Thymus (tissue), 11 donors: ENCODE data around the gene TPCN1. TPM values are rescaled to one million over a fixed set of nuclear protein-coding genes. Genes with fewer than 3 reads are reported as not detected.

Experiments
- DNase-seq, 9 donors: peaks; one replicate each; pipeline ENCODE4 v3.0.0-alpha.2; 2013; ENCODE audit warnings: low spot score in 9 of 9, low read depth in 6 of 9, missing footprints in 1 of 9
- H3K27ac ChIP-seq, 2 donors: one replicate each; pipeline ENCODE4 v1.5.1; 2013; ENCODE audit warnings: control low read depth in 1 of 2, low read depth in 1 of 2, low read length in 1 of 2, mild to moderate bottlenecking in 1 of 2, moderate library complexity in 1 of 2
- H3K27me3 ChIP-seq, 2 donors: one replicate each; pipeline ENCODE4 v1.5.1; 2013; ENCODE audit warnings: low read length in 1 of 2; ENCODE audit not compliant: control insufficient read depth in 2 of 2, insufficient read depth in 1 of 2
- H3K36me3 ChIP-seq, 2 donors: one replicate each; pipeline ENCODE4 v1.5.1; 2013; ENCODE audit warnings: low read length in 1 of 2, mild to moderate bottlenecking in 1 of 2, moderate library complexity in 1 of 2; ENCODE audit not compliant: control insufficient read depth in 2 of 2, insufficient read depth in 2 of 2
- H3K4me1 ChIP-seq, 2 donors: one replicate each; pipeline ENCODE4 v1.5.1; 2013; ENCODE audit warnings: low read length in 2 of 2; ENCODE audit not compliant: control insufficient read depth in 2 of 2, insufficient read depth in 2 of 2
- H3K4me3 ChIP-seq, 2 donors: one replicate each; pipeline ENCODE4 v1.5.1; 2013; ENCODE audit warnings: low read length in 2 of 2, control low read depth in 1 of 2, mild to moderate bottlenecking in 1 of 2
- H3K9me3 ChIP-seq, 2 donors: one replicate each; pipeline ENCODE4 v1.5.1; 2013; ENCODE audit warnings: low read length in 1 of 2, mild to moderate bottlenecking in 1 of 2; ENCODE audit not compliant: control insufficient read depth in 2 of 2, insufficient read depth in 1 of 2
- WGBS: extraction: QIAGEN DNeasy Blood & Tissue Kit; methylation state at CpG from one replicate; pipeline ENCODE4 v1.1.7; 2013; 5-methylcytosine and 5-hydroxymethylcytosine counted together
- polyA plus RNA-seq: library from polyadenylated mRNA; stranded (reverse); fragments of 200-250 nt; gene quantifications from one replicate; pipeline ENCODE4 v1.2.3, GENCODE V29; 2013
- total RNA-seq: library from RNA; stranded (reverse); fragments of 120-200 nt; gene quantifications from one replicate; pipeline ENCODE4 v1.2.4, GENCODE V29; 2013
- donor health status: healthy.

Gene TPCN1
- total and polyA plus RNA-seq, 2 donors = 4.2 to 16.7 TPM

DNA sequence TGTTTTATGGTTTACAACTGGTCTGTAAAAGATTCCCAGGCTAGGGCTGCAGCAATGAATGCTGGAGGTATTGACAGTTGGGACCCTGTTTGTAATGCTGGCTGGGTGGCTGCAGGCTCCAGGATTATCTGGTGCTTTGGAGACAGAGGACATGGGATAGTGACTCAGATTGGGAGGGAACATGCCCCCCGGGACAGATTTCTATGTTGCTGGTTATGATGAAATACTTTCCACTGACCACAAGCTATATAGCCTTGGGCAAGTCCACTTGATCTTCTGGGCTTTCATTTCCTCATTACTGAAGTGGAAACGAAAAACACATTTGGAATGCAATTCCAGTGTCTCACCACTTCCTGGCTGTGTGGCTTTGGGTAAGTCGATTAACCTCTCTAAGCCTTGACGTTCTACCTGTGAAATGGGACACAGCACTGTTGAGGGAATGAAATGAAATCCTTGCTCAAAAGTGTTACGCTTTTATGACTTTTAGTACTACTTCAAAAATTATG, 6.3 kb upstream of the TPCN1 start:
- WGBS = 65% methylated on average over 5 of the region's 5 CpGs

DNA sequence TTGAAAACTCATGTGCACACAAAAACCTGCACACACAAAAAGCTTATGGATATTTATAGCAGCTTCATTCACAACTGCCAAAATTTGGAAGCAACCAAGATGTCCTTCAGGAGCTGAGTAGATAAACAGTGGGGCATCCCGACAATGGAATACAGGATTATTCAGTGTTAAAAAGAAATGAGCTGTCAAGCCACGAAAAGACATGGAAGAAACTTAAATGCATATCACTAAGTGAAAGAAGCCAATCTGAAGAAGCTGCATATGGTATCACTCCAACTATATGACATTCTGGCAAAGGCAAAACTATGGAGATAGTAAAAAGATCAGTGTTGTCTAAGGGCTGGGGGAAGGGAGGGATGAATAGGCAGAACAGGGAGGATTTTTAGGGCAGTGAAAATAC, 5.2 kb upstream of the TPCN1 start:
- Histone ChIP-seq H3K27ac (no peak overlapping the region), H3K4me1 (peaks cover 9 to 13% of the 10 kb centered on the region in 2 donors), H3K9me3 (no peaks in the 10 kb centered on the region), H3K4me3 (no peak overlapping the region), H3K27me3 (no peaks in the 10 kb centered on the region), H3K36me3 (no peaks in the 10 kb centered on the region)
- DNase-seq = no peak
- WGBS = 99% methylated on average over 2 of the region's 2 CpGs

More for the DNA sequence above, 6.3 kb upstream of the TPCN1 start:
- Histone ChIP-seq H3K9me3 (no peaks in the 10 kb centered on the region), H3K4me3 (no peak overlapping the region), H3K36me3 (no peaks in the 10 kb centered on the region), H3K4me1 (peaks cover 9 to 10% of the 10 kb centered on the region in 2 donors), H3K27me3 (no peaks in the 10 kb centered on the region), H3K27ac (no peak overlapping the region)
- peak in 1 of 9 donors; percentile 27 for DNase-seq

DNA sequence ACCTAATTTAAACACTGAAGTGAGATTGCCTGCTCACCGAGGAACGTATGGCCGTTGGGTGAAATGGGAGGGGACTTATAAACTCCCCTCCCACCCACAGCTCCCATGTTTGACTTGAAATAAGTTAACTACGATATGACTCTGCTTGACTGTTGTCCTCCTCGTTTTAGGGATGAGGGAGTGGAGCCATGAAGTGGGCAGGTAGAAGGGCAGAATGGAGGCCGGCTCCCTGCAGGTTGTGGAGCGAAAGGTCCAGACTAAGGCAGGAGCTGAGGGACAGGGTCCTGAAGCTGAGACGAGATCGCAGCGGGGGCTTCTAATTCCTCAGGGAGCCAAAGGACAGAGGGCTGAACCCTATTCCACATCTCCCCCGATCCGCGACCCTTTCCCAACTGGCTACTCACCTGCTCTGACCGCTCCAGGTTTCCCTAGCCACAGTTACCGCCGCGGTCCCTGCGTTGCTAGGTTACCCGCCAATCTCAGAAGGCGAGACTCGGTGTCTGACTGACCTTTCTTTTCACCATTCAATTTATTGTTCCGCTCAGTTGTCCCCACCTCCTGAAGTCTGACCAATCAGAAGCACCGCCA, 577 bp upstream of the TPCN1 start:
- H3K9me3 ChIP-seq = no peaks in the 10 kb centered on the region
- H3K27me3 ChIP-seq = no peaks in the 10 kb centered on the region
- WGBS = under 1% methylated on average over 23 of the region's 23 CpGs
- H3K4me3 ChIP-seq = peak overlapping the region; percentile 52 to 67
- DNase-seq = no peak
- peaks cover 27 to 39% of the 10 kb centered on the region in 2 donors for H3K4me1 ChIP-seq
- peak overlapping the region in 1 of 2 donors; percentile 26 for H3K27ac ChIP-seq
- H3K36me3 ChIP-seq = no peaks in the 10 kb centered on the region

DNA sequence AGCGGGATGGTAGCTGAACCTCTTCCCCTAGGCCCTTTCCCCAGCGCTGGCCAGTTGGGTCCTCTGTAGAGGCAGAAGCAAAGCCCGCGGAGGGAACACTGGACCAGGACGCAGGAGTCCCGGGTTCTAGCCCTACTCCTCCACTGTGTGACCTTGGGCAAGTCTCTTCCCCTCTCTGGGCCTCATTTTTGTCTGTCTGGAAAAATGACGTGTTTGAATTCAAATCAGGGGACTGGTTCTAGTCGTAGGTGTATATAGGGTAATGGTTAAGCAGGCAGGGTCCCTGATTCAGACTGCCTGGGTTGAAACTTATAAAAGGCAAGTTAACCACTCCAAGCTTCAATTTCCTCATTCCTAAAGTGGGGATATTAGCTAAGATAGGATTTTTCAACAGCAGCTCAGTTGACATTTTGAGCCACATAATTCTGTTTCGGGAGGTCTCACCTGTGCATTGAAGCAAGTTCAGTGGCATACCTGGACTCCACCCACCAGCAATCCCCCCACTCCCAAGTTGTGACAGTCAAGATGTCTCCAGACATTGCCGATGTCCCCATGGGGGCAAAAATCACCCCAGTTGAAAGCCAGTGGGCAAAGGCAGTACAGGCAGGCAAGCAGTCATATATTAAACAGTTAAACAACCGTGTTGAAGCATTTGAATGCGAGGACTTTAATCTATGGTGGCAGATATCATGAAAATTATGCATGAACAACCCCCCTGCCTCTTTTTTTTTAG, 899 bp downstream of the TPCN1 start:
- 54% methylated on average over 12 of the region's 12 CpGs for WGBS
- no peaks in the 10 kb centered on the region for H3K9me3 ChIP-seq
- peaks cover 27 to 39% of the 10 kb centered on the region in 2 donors for H3K4me1 ChIP-seq
- H3K4me3 ChIP-seq = peak overlapping the region; percentile 54 to 71
- H3K27me3 ChIP-seq = no peaks in the 10 kb centered on the region
- peak overlapping the region; percentile 72 for H3K27ac ChIP-seq
- H3K36me3 ChIP-seq = peaks cover 3% of the 10 kb centered on the region in 2 donors
- no peak for DNase-seq

GRCh38 chr12:113222730-113223531, 1.7 kb downstream of the TPCN1 start:
- peak overlapping the region; percentile 8 to 33 for H3K4me3 ChIP-seq
- peak in 7 of 9 donors; percentile 37 to 74 (median 50) for DNase-seq
- peaks cover 3% of the 10 kb centered on the region in 2 donors for H3K36me3 ChIP-seq
- peak overlapping the region; percentile 72 to 94 for H3K27ac ChIP-seq
- peaks cover 22 to 32% of the 10 kb centered on the region in 2 donors for H3K4me1 ChIP-seq
- H3K27me3 ChIP-seq = no peaks in the 10 kb centered on the region
- WGBS = 27% methylated on average over 11 of the region's 11 CpGs
- no peaks in the 10 kb centered on the region for H3K9me3 ChIP-seq

DNA sequence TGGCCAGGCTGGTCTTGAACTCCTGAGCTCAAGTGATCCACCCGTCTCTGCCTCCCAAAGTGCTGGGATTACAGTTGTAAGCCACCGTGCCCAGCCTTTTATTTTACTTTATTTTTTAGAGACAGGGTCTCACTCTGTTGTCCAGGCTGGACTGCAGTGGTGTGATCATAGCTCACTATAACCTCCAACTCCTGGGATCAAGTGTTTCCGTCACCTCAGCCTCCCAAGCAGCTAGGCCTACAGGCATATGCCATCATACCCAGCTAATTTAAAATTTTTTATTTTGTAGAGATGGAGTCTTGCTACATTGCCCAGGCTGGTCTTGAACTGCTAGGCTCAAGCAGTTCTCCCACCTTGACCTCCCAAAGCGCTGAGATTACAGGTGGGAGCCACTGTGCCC, 3.7 kb downstream of the TPCN1 start:
- no peaks in the 10 kb centered on the region for H3K27me3 ChIP-seq
- no peak for DNase-seq
- no peaks in the 10 kb centered on the region for H3K9me3 ChIP-seq
- H3K4me1 ChIP-seq = peaks cover 22 to 39% of the 10 kb centered on the region in 2 donors
- H3K4me3 ChIP-seq = no peak overlapping the region
- H3K27ac ChIP-seq = no peak overlapping the region
- peaks cover 3% of the 10 kb centered on the region in 2 donors for H3K36me3 ChIP-seq
- WGBS = 98% methylated on average over 4 of the region's 4 CpGs

DNA sequence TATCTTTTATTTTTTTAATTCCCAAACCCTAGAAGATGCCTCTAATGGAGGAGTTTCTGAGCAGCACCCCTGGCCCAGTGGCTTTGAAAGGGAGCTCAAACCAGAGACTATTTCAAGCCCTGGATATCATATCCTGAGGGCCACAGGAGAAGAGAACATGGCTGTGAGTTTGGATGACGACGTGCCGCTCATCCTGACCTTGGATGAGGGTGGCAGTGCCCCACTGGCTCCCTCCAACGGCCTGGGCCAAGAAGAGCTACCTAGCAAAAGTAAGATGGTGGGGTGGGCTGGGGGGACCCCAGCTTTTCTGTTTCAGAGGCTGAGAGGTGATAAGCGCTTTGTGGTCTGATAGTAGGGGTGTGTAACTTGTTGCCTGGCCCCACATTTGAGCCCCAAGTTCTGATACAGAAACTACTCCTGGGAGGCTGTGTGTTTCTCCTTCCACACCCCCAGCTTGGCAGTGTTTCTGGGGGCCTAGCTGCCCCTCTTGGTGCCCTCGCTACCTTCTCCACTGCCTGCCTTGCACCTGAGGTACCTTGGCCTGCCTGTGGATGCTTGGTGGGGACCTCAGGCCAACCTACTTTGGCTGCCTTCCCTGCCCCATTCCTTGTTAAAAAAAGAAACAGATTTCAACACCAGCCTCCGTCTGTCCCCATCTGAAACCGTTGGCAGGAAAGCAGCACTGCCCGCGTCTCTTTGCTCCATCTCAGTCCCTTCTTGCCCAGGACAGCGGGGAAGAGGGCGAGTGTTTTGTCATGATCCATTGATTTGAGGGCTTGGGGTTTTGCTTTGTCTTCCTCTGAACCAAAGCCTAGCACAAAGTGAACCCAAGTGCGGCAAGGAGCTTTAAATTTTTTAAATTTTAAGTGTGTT, 5.7 kb downstream of the TPCN1 start:
- Histone ChIP-seq H3K27ac (peak overlapping the region in 1 of 2 donors; percentile 20), H3K9me3 (peaks cover 0 to 6% of the 10 kb centered on the region in 2 donors), H3K4me1 (peaks cover 14 to 40% of the 10 kb centered on the region in 2 donors), H3K27me3 (no peaks in the 10 kb centered on the region), H3K36me3 (peaks cover 11 to 12% of the 10 kb centered on the region in 2 donors), H3K4me3 (no peak overlapping the region)
- 91% methylated on average over 13 of the region's 13 CpGs for WGBS
- no peak for DNase-seq

- 96% methylated on average over 5 of the region's 5 CpGs for WGBS
- Histone ChIP-seq H3K27ac (no peak overlapping the region), H3K4me1 (peaks cover 14 to 41% of the 10 kb centered on the region in 2 donors)
Measured at GRCh38 chr12:113227686-113228391, 6.6 kb downstream of the TPCN1 start.

More at GRCh38 chr12:113227686-113228391, 6.6 kb downstream of the TPCN1 start:
- DNase-seq = no peak
- Histone ChIP-seq H3K4me3 (no peak overlapping the region), H3K9me3 (peaks cover 0 to 6% of the 10 kb centered on the region in 2 donors), H3K36me3 (peaks cover 12 to 13% of the 10 kb centered on the region in 2 donors), H3K27me3 (no peaks in the 10 kb centered on the region)
